ENCODE measurements around the gene ARSB.

- TF ChIP-seq POLR2A (IDR thresholded peaks at IDR 0.05) (no peak), CTCF (IDR thresholded peaks at IDR 0.05) (no peak)
Observed at GRCh38 chr5:79032031-79032695, 47.1 kb upstream of the ARSB start.
